ENCODE results near the gene SOX14.

Gene SOX14

GRCh38 chr3:137766041-137766875 is 2.1 kb downstream of the SOX14 start:
- Histone ChIP-seq H3K27ac (no peak overlapping the region), H3K36me3 (no peaks in the 10 kb centered on the region), H3K9me3 (no peaks in the 10 kb centered on the region), H3K4me1 (peaks cover 0 to 78% (median 48%) of the 10 kb centered on the region in 4 donors), H3K27me3 (peaks cover 0 to 100% of the 10 kb centered on the region in 2 donors), H3K4me3 (no peak overlapping the region)
- DNase-seq, result no peak
- TF ChIP-seq, protein P1, sequence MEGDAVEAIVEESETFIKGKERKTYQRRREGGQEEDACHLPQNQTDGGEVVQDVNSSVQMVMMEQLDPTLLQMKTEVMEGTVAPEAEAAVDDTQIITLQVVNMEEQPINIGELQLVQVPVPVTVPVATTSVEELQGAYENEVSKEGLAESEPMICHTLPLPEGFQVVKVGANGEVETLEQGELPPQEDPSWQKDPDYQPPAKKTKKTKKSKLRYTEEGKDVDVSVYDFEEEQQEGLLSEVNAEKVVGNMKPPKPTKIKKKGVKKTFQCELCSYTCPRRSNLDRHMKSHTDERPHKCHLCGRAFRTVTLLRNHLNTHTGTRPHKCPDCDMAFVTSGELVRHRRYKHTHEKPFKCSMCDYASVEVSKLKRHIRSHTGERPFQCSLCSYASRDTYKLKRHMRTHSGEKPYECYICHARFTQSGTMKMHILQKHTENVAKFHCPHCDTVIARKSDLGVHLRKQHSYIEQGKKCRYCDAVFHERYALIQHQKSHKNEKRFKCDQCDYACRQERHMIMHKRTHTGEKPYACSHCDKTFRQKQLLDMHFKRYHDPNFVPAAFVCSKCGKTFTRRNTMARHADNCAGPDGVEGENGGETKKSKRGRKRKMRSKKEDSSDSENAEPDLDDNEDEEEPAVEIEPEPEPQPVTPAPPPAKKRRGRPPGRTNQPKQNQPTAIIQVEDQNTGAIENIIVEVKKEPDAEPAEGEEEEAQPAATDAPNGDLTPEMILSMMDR (IDR thresholded peaks at IDR 0.05), result no peak
- intact Hi-C loops (cut with DNase I; ENCODE audit: low total_unique reads), result no loop called here

GRCh38 chr3:137766876-137767537 is 2.9 kb downstream of the SOX14 start:
- no peaks in the 10 kb centered on the region for H3K9me3 ChIP-seq
- peaks cover 0 to 78% (median 56%) of the 10 kb centered on the region in 4 donors for H3K4me1 ChIP-seq
- no peak for DNase-seq
- no peaks in the 10 kb centered on the region for H3K36me3 ChIP-seq
- peaks cover 0 to 100% of the 10 kb centered on the region in 2 donors for H3K27me3 ChIP-seq
- intact Hi-C loops (cut with DNase I; ENCODE audit: low total_unique reads), result no loop called here
- H3K27ac ChIP-seq, result no peak overlapping the region
- no peak overlapping the region for H3K4me3 ChIP-seq
- TF ChIP-seq, protein P1 (IDR thresholded peaks at IDR 0.05), result no peak

- H3K9me3 ChIP-seq, result no peaks in the 10 kb centered on the region
- peaks cover 0 to 71% (median 57%) of the 10 kb centered on the region in 4 donors for H3K4me1 ChIP-seq
- intact Hi-C loops (cut with DNase I; ENCODE audit: low total_unique reads), result no loop called here
- no peak overlapping the region for H3K27ac ChIP-seq
- peaks cover 0 to 97% of the 10 kb centered on the region in 2 donors for H3K27me3 ChIP-seq
- H3K36me3 ChIP-seq, result no peaks in the 10 kb centered on the region
- peak overlapping the region; percentile 36 to 46 for H3K4me3 ChIP-seq
- TF ChIP-seq, protein P1 (IDR thresholded peaks at IDR 0.05), result no peak
- no peak for DNase-seq
These were observed 3.6 kb downstream of the SOX14 start for GRCh38 chr3:137767538-137768360.

- peaks cover 0 to 62% (median 53%) of the 10 kb centered on the region in 4 donors for H3K4me1 ChIP-seq
- H3K27me3 ChIP-seq, result peaks cover 0 to 88% of the 10 kb centered on the region in 2 donors
- TF ChIP-seq, protein P1 (IDR thresholded peaks at IDR 0.05), result no peak
- no peak overlapping the region for H3K27ac ChIP-seq
- H3K36me3 ChIP-seq, result no peaks in the 10 kb centered on the region
- no peak for DNase-seq
- no peaks in the 10 kb centered on the region for H3K9me3 ChIP-seq
- intact Hi-C loops (cut with DNase I; ENCODE audit: low total_unique reads), result no loop called here
- peak overlapping the region; percentile 36 to 46 for H3K4me3 ChIP-seq
These were observed 4.5 kb downstream of the SOX14 start for GRCh38 chr3:137768361-137769321.

Data from tibial artery (tissue), 4 donors.